GM21360 (cell line): Measurements from ENCODE around the gene CRYM.
"Not testable (repeated sequence)": the region's sequence is repeated elsewhere in the genome, so short reads cannot be mapped to it uniquely, and the experiment has no call there.

Experiments
- ATAC-seq: cut with Tn5 transposase; IDR thresholded peaks from one replicate; pipeline ENCODE4 v1.9.1; 2021; ENCODE audit warnings: mild to moderate bottlenecking, moderate library complexity; ENCODE audit not compliant: unreplicated experiment

CRYM gene

GRCh38 chr16:21277927-21278706, at the start of gene CRYM:
Gene CRYM, minus strand, starts transcription at chr16:21278290. Its CDS starts 39 bp downstream, at chr16:21278251.
- ATAC-seq = no peak

DNA sequence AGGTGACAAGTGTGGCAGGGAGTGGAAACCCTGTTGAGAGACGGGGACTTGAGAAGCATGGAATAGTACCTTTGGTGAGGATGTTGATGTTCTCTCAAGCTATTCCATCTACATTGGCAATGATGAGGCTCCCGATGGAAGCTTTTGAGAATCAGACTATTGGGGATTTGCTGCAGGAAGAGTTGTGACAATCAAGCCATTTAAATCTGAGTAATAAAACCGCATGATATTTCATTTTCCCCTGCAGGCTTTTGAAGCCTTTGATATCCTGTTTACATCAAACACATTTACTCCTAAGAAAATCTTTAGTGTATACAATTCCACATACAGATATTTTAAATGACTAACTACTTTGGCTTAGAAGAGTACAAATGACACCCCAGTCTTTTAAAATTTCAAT, 49.0 kb upstream of the CRYM start:
- ATAC-seq = no peak

DNA sequence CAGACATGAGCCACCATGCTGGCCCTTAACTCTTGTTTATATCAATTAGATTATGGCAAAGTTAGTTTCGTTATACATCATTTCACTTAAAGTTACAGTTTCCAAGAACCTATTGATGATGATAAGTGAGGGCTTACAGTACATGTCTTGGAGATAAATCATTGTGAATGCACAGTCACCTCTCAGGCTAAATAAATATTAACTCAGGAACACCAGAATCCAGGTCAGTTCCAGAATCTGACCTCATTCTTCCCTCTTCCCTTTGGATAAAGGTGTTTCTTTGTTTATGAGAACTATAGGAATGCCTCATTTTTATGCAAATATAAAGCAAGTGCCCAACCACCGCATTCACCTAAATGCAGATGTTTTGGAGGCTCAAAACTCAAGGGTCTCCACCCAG, 48.4 kb upstream of the CRYM start:
- ATAC-seq = no peak

- ATAC-seq = no peak
These were observed 46.2 kb upstream of the CRYM start for GRCh38 chr16:21324267-21324666.

DNA sequence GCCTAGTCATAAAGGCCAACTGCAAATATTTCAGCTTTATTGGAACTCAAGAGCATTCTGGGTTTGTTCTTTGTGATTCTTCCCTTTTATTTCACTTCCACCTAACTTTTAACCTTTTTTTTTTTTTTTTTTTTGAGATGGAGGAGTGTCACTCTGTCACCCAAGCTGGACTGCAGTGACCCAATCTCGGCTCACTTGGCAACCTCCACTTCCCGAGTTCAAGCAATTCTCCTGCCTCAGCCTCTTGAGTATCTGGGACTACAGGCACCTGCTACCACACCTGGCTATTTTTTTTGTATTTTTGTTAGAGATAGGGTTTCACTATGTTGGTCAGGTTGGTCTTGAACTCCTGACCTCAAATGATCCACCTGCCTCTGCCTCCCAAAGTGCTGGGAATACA, 44.2 kb upstream of the CRYM start:
- ATAC-seq = not testable (repeated sequence)

DNA sequence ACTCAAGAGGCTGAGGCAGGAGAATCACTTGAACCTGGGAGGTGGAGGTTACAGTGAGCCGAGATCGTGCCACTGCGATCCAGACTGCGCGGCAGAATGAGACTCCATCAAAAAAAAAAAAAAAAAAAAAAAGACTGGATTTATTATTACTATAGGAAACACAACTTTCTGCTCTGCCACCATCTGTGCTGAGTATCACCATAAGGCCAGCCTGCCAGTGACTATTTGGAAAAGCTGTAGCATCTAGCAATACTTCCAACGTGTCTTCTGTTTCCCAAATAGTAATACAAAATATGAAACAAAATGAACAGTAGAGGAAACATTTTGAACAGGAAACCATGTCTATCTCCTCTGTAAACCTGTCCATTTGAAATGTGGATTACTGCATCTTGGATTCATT, 43.6 kb upstream of the CRYM start:
- ATAC-seq = no peak

GRCh38 chr16:21314339-21314738, 36.2 kb upstream of the CRYM start:
- ATAC-seq = no peak

GRCh38 chr16:21312863-21313372, 34.8 kb upstream of the CRYM start:
- not testable (repeated sequence) for ATAC-seq

DNA sequence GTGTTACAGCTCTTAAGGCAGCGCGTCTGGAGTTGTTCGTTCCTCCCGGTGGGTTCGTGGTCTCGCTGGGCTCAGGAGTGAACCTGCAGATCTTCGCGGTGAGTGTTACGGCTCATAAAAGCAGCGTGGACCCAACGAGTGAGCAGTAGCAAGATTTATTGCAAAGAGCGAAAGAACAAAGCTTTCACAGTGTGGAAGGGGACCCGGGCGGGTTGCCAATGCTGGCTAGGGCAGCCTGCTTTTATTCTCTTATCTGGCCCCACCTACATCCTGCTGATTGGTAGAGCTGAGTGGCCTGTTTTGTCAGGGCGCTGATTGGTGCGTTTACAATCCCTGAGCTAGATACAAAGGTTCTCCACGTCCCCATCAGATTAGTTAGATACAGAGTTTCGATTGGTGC, 34.0 kb upstream of the CRYM start:
- not testable (repeated sequence) for ATAC-seq

DNA sequence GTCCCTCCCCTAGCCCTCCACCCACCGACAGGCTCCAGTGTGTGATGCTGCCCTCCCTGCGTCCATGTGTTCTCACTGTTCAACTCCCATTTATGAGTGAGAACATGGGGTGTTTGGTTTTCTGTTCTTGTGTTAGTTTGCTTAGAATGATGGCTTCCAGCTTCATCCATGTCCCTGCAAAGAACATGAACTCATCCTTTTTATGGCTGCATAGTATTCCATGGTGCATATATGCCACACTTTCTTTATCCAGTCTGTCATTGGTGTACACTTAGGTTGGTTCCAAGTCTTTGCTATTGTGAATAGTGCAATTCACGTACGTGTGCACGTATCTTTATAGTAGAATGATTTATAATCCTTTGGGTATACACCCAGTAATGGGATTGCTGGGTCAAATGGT, 28.6 kb upstream of the CRYM start:
- not testable (repeated sequence) for ATAC-seq

DNA sequence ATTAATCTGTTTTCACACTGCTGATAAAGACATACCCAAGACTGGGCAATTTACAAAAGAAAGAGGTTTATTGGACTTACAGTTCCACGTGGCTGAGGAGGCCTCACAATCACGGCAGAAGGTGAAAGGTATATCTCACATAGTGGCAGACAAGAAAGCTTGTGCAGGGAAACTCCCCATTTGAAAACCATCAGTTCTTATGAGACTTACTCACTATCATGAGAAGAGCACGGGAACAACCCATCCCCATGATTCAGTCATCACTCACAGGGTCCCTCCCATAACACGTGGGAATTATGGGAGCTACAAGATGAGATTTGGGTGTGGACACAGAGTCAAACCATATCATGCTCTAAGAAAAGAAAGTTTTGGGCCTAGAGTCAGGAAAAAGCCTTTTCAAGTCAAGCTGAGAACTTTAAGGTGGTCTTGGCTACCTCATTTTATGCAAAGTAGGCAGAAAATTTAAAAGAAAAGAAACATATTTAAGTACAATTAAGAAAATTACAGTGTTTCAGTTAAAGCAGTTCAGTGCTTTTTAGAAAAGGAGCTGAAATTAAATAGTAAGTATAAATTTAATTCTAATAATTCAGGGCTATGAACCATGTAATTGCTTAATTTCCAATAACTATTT, 24.9 kb upstream of the CRYM start:
- ATAC-seq = no peak

DNA sequence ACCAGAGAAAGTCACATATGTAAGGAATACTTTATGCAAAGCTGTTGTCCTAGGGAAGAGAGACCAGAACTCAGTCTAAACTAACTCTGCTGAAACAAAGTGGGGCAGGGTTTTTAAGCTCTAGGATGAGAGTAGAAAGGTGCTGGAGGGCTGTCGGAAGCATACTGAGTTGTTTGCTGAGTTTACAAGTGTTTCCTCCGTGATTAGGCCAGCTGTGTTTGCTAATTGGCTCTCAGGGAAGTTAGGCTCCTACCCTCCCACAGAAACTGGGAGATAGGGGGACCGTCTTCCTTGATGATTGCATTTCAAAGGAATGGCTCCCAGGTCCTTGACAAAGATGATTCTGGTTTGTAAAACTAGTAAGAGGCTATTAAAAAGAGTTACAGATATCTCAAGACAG, 24.4 kb upstream of the CRYM start:
- no peak for ATAC-seq

DNA sequence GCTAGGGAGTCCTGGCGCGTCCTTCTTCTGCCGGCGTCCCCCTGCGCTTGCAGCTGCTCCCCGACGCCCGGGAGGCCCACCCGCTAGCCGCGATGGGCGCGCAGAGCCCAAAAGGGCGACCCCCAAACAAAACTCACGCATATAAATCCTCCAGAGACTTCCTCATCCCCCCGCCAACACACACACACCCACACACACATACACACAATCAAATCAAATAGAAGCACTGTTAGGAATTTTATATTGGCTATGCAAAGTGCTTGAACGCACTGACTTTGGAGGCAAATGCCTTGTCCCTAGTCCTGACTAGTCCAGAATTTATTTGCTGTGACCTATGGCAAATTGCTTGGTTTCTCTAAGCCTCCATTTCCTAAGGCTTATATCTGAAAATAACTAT, 23.8 kb upstream of the CRYM start:
- ATAC-seq = no peak

DNA sequence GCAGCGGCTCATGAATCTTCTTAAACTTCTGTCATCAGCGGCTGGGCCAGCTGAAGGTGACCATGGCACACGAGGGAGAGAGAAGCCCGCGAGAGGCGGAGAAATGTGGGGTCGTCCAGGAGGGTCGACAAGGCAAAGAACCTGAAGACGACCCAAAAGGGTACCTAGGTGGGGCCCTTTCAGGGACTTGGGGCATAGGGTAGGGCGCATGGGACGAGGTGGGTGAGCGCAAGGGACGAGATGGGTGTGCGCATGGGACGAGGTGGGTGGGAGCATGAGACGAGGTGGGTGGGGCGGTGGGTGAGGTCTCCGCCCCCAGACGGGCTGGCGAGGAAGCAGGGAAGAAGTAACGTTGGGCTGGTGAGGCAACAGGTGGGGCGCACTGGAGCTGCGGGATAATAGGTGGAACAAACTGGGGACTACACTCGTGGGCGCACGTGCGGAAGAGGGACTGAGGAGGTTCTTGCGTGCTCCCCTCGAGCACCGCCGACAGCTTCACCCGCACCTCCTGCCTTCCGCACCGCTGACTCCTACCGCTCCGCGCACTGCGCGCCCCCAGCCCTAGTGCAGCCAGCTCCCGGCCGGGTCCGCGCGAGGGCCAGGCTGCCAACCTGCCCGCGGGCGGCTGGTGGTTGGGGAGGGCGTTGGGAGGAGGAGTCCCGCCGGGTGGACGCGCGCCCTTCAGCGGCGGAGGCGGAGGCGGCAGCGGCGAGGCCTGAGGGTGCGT, 23.2 kb upstream of the CRYM start:
- peak; percentile 59 for ATAC-seq

DNA sequence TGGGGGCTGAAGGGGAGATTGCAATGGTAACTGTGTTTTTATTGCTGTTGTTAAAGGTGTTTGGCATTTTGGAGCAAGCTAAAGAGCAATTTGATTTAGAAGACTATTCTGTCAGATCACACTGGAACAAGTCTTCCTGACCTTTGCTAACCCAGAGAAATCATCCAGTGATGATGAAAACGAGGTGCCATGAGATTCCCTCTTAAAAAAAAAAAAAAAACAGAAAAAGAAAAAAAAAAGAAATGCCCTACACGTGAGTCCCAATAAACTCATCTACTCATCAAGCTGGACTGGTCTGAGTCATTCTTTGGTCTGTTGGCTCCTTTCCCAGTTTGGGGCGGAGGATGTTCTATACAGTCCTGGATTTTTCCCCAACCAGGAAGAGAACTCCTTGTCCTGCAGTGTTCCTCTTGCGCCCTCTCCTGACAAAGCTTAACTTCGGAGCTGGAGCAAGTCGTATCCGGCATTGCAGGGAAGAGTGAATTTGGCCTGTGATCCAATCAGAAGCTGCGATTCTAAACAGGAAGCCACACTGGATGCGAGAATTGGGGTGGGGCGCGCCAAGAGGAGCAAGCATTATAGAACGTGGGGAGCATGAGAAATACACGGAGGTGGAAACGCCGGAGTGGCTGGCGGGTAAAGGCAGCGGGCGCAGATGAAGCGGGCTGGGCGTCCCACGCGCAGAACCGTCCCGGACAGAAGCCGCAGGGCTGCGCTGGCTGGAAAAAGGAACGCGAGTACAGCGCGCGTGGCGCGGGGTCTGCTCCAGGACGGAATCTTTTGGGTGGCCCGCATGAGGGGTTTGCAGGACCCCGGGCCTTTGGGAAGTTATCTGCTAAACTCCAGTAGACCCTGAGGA, 22.4 kb upstream of the CRYM start:
- ATAC-seq = peak; percentile 49

DNA sequence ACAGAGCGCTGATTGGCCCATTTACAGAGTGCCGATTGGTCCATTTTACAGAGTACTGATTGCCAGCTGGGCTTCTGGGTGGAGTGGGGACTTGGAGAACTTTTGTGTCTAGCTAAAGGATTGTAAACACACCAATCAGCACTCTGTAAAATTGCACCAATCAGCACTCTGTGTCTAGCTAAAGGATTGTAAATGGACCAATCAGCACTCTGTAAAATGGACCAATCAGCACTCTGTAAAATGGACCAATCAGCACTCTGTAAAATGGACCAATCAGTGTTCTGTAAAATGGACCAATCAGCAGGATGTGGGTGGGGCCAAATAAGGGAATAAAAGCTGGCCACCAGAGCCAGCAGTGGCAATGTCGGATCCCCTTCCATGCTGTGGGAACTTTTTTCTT, 11.7 kb upstream of the CRYM start:
- not testable (repeated sequence) for ATAC-seq

DNA sequence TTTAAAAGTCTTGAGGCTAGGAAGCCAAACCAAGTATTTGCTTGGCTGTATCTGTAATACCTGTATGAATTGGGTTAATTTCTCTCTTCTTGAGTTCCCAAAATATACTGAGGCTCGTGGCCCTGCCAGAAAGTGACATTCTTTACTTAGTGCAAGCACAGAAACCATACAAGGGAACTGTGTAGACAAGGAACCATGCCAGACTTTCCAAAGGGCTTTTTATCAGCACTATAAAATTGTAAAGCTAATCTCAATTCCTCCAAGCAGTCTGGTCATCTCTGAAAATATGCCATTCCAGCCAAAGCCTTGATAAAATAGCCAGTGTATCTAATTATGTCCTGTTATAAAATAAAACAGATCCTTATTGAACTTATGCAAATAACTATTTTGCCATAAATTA, 7.2 kb upstream of the CRYM start:
- no peak for ATAC-seq

DNA sequence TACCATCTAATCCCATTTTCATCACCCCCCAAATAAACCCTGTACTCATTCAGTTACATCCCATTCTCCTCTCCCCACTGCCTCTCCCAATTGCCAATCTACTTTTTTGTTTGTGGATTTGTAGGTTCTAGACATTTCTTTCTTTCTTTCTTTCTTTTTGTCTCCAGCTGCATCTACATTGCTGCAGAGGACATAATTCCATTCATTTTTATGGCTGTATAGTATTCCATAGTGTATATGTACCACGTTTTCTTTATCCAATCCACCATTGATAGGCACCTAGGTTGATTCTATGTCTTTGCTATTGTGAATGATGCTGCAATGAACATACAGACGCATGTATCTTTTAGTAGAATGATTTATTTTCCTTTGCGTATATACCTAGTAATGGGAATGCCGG, 6.3 kb upstream of the CRYM start:
- ATAC-seq = no peak

- ATAC-seq = no peak
These were observed 5.6 kb upstream of the CRYM start for GRCh38 chr16:21283521-21284289.
